Bronchial epithelial cell (primary cell): Measurements from ENCODE around the gene TBC1D7. TPM values are rescaled to one million over a fixed set of nuclear protein-coding genes. Genes with fewer than 3 reads are reported as not detected.

ENCODE experiments used
- DNase-seq: peaks from one replicate; pipeline ENCODE4 v3.0.0-alpha.2; 2010; ENCODE audit warnings: low read depth
- FAIRE-seq: peaks from 2 replicates; lab custom pipeline; 2011; peaks lifted over from hg19 to GRCh38; lab: Jason Lieb, UNC
- H3K27me3 ChIP-seq: 2 replicates; pipeline ENCODE4 v1.5.1; 2011; ENCODE audit warnings: low read length; ENCODE audit not compliant: control insufficient read depth, insufficient read depth
- H3K36me3 ChIP-seq: 2 replicates; pipeline ENCODE4 v1.5.1; 2011; ENCODE audit warnings: low read length; ENCODE audit not compliant: control insufficient read depth, insufficient read depth
- H3K4me3 ChIP-seq: 2 replicates; pipeline ENCODE4 v1.5.1; 2011; ENCODE audit warnings: mild to moderate bottlenecking, low read depth, low read length, control low read depth
- total RNA-seq: library from RNA; depleted of rRNA; stranded (reverse); fragments of >200 nt; gene quantifications from 2 replicates; pipeline ENCODE4 v1.2.1, GENCODE V29; 2014
- TF ChIP-seq, protein P1 (sequence below): IDR thresholded peaks from 2 replicates; pipeline ENCODE4 v1.5.1; 2011; ENCODE audit warnings: mild to moderate bottlenecking, moderate library complexity, low read length, control low read depth, inconsistent platforms; ENCODE audit not compliant: insufficient read depth, severe bottlenecking

TBC1D7 gene
- total RNA-seq, 1 donor from 2014 or later = 44.5 TPM

DNA sequence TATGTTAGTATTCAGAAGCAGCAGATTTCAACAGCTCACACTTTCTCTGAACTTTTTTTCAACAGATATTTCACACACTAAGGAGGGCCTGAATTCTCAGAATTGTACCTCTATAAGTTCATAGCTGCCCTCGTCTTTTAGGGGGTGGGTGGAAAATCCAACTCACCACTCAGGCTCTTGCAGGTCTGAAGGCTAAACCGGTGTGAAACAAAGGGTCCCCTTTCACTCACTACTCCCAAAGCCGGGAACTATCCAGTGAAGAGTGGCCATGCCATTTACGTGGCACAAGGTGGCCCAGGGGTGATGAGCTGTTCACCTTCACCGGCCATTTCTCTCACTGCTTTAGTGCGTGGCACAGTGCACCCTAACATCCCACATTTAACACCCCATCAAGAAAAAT, 24.2 kb downstream of the TBC1D7 start:
- FAIRE-seq = no peak
- peaks cover 7% of the 10 kb centered on the region for H3K36me3 ChIP-seq

DNA sequence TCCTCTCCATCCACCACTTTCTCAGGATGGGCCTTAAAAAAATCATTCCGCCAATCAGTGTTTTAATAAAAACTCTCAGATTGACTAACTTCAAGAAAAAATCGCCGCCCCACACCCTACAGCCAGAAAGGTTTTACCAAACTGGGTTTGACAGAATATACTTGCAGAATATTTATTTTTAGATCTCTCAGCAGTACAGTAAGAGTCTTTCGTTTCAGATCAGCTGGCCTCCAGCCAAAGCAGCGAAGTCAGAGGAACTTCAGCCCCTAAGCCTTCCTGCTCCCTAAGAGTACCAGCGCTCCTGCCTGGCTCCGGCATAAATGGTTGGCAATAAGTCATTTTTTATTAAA, 24.7 kb downstream of the TBC1D7 start:
- DNase-seq = peak; percentile 58
- H3K27me3 ChIP-seq = no peaks in the 10 kb centered on the region
- peaks cover 7% of the 10 kb centered on the region for H3K36me3 ChIP-seq
- no peak overlapping the region for H3K4me3 ChIP-seq
- TF ChIP-seq, protein P1, sequence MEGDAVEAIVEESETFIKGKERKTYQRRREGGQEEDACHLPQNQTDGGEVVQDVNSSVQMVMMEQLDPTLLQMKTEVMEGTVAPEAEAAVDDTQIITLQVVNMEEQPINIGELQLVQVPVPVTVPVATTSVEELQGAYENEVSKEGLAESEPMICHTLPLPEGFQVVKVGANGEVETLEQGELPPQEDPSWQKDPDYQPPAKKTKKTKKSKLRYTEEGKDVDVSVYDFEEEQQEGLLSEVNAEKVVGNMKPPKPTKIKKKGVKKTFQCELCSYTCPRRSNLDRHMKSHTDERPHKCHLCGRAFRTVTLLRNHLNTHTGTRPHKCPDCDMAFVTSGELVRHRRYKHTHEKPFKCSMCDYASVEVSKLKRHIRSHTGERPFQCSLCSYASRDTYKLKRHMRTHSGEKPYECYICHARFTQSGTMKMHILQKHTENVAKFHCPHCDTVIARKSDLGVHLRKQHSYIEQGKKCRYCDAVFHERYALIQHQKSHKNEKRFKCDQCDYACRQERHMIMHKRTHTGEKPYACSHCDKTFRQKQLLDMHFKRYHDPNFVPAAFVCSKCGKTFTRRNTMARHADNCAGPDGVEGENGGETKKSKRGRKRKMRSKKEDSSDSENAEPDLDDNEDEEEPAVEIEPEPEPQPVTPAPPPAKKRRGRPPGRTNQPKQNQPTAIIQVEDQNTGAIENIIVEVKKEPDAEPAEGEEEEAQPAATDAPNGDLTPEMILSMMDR = no peak
- no peak for FAIRE-seq

More for the DNA sequence above, 24.2 kb downstream of the TBC1D7 start:
- H3K4me3 ChIP-seq = no peak overlapping the region
- TF ChIP-seq, protein P1 = no peak
- H3K27me3 ChIP-seq = no peaks in the 10 kb centered on the region
- DNase-seq = peak; percentile 3

DNA sequence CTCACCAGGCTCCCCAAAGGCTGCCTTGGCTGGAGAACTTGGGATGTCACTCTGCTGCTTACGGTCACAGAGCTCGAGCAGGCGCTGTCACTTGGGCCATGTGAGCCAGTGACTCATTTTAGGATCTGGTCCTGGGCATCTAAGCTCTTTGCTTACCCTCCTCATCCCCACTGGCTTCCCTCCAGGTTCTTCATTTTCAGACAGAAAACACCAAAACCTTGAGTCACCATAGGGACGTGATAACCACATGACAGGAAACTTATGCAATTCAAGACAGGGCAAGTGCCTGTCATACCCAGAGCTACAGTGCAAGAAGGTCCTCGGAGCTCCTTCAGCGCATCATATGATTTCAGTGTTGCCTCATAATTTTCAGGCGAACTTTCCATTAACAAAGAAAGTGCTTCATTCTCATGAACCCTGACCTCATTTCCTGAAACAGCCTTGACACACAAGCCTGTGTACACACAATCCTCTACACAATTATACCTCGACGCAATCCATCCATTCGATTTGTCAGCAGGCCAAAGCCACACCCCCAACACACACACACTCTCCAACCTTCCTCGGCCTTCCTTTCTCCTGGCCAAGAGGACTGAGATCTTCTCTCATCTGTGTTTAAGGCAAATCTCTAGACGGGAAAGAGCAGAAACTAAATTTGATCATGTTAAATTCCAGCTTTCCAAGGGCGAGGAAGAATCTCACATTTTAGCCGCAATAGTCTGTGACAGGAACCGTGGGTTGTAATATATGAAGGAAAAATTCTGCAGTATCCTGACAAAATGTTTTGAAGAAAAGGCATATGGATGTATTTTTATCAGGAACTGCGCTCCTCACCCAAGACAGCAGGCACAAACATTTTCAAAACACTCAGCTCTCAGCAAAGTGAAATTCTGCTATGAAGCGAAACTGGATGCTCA, 25.3 kb downstream of the TBC1D7 start:
- Histone ChIP-seq H3K4me3 (no peak overlapping the region), H3K36me3 (peaks cover 7% of the 10 kb centered on the region), H3K27me3 (no peaks in the 10 kb centered on the region)
- DNase-seq (peak; percentile 99), FAIRE-seq (no peak)
- TF ChIP-seq, protein P1 = no peak

DNA sequence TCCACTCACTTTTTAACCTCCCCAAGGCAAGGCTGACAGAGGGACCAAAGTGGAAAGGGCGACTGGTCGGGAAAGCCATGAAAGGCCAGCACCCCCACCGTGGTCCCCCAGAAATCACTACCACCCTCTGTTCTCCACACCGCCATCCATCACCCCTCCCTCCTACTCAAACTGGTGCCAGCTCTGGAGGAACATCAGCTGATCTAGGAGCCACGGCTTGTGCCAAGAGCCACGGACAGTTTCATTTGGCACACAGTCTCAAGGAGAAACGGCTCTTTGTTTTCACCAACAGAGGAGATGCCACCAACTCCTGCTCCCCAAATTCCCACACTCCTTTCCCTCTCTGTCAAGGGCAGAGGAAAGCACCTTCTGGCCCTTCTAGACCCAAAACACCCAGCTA, 26.0 kb downstream of the TBC1D7 start:
- Histone ChIP-seq H3K27me3 (no peaks in the 10 kb centered on the region), H3K4me3 (no peak overlapping the region), H3K36me3 (peaks cover 7% of the 10 kb centered on the region)
- TF ChIP-seq, protein P1 = no peak
- FAIRE-seq (no peak), DNase-seq (no peak)

DNA sequence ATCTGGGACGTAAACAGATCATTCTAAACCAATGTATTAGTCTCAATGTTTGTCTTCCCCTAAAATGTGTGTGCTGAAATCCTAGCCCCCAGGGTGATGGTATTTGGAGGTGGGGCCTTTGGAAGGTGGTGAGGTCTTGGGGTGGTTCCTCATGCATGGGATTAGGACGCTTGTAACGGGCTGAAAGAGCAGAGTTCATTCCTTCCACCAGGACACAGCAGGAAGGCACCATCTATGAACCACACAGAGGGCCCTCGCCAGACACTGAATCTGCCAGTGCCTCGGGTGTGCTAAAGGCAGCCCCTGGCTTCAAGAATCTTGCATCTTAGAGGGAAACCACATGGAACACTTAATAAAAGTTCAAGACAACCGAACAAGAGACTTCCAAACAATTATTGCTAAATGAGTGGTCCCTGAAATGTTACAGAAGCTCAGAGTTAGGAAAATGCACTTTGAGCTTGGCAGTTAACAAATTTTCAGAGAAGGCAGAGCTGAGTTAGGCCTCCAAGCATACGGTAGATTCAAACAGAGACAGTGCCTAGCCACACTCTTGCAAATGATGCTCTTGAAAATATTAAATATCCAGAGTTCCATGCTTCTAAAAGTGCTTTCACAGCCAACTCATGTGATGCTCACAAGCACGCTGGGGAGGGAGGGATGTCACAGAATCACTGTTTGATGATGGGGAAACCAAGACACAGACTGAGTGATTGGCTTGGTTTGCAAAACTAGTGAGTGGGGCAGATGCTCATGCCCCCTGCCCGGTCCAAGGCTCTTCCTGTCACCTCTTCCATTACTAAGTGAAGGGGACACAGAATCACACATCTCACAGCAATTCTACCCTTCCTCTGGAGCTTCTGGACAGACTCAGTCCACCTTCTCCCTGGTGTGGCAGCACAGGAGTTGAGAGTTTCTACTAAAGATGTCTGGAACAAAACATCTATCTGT, 27.4 kb downstream of the TBC1D7 start:
- Histone ChIP-seq H3K4me3 (no peak overlapping the region), H3K36me3 (peaks cover 10% of the 10 kb centered on the region), H3K27me3 (no peaks in the 10 kb centered on the region)
- DNase-seq = no peak
- no peak for FAIRE-seq
- TF ChIP-seq, protein P1 = no peak
